A204.1 (cell line): Measurements from ENCODE around the gene SULT2B1.
"Not testable (repeated sequence)": the region's sequence is repeated elsewhere in the genome, so short reads cannot be mapped to it uniquely, and the experiment has no call there.

Experiments
- FAIRE-seq: peaks from 2 replicates; lab custom pipeline; 2012; peaks lifted over from hg19 to GRCh38; lab: Jason Lieb, UNC

SULT2B1 gene

GRCh38 chr19:48558018-48558684 lies 6.2 kb downstream of the SULT2B1 start:
- FAIRE-seq: no peak

- FAIRE-seq: no peak
These were observed 8.1 kb downstream of the SULT2B1 start for GRCh38 chr19:48560095-48560530.

GRCh38 chr19:48561412-48561811 lies 9.4 kb downstream of the SULT2B1 start:
- no peak for FAIRE-seq

- FAIRE-seq: no peak
These were observed 13.1 kb downstream of the SULT2B1 start for GRCh38 chr19:48565090-48565489.

- FAIRE-seq: no peak
These were observed 16.4 kb downstream of the SULT2B1 start for GRCh38 chr19:48568345-48568886.

- FAIRE-seq: no peak
These were observed 17.8 kb downstream of the SULT2B1 start for GRCh38 chr19:48569814-48570213.

- no peak for FAIRE-seq
These were observed 19.6 kb downstream of the SULT2B1 start for GRCh38 chr19:48571378-48572162.

GRCh38 chr19:48573163-48573505 lies 21.2 kb downstream of the SULT2B1 start:
- no peak for FAIRE-seq

- no peak for FAIRE-seq
These were observed 24.1 kb downstream of the SULT2B1 start for GRCh38 chr19:48575931-48576622.

- FAIRE-seq: not testable (repeated sequence)
These were observed 25.9 kb downstream of the SULT2B1 start for GRCh38 chr19:48577908-48578307.

GRCh38 chr19:48578891-48579290 lies 26.9 kb downstream of the SULT2B1 start:
- FAIRE-seq: no peak

- no peak for FAIRE-seq
These were observed 30.2 kb downstream of the SULT2B1 start for GRCh38 chr19:48582168-48582567.

- FAIRE-seq: no peak
These were observed 35.4 kb downstream of the SULT2B1 start for GRCh38 chr19:48587387-48587786.

- no peak for FAIRE-seq
These were observed 36.9 kb downstream of the SULT2B1 start for GRCh38 chr19:48588670-48589401.

GRCh38 chr19:48591021-48591420 lies 39.0 kb downstream of the SULT2B1 start:
- FAIRE-seq: no peak

- no peak for FAIRE-seq
These were observed 43.2 kb downstream of the SULT2B1 start for GRCh38 chr19:48595171-48595570.

- FAIRE-seq: no peak
These were observed 43.9 kb downstream of the SULT2B1 start for GRCh38 chr19:48595833-48596232.

- no peak for FAIRE-seq
These were observed 44.3 kb downstream of the SULT2B1 start for GRCh38 chr19:48596237-48596636.

GRCh38 chr19:48596679-48597465 lies 44.9 kb downstream of the SULT2B1 start:
- FAIRE-seq: no peak

GRCh38 chr19:48598996-48599700 lies 47.2 kb downstream of the SULT2B1 start:
- no peak for FAIRE-seq
